ENCODE measurements around the gene MYH4.

DNA sequence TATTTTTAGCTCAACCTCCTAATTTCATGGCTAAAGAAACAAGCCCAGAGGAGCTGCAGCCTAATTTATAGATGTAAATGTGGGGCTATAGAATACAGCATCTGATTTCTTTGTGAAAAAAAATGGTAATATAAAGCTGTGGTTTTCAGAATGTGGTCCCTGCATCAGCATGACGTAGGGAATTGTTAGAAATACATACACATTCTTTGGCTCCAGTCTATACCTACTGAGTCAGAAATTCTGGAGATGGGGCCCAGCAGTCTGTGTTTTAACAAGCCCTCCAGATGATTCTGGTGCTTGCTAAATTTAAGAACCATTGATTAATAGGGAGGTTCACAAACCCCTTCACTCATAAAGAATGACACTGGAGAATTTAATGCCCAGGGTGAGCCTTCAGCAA is 29.5 kb downstream of the MYH4 start:
- TF ChIP-seq EZH2 (IDR thresholded peaks at IDR 0.05; ENCODE audit: borderline replicate concordance, low read depth, low read length, severe bottlenecking): no peak
- TF ChIP-seq, protein P1, sequence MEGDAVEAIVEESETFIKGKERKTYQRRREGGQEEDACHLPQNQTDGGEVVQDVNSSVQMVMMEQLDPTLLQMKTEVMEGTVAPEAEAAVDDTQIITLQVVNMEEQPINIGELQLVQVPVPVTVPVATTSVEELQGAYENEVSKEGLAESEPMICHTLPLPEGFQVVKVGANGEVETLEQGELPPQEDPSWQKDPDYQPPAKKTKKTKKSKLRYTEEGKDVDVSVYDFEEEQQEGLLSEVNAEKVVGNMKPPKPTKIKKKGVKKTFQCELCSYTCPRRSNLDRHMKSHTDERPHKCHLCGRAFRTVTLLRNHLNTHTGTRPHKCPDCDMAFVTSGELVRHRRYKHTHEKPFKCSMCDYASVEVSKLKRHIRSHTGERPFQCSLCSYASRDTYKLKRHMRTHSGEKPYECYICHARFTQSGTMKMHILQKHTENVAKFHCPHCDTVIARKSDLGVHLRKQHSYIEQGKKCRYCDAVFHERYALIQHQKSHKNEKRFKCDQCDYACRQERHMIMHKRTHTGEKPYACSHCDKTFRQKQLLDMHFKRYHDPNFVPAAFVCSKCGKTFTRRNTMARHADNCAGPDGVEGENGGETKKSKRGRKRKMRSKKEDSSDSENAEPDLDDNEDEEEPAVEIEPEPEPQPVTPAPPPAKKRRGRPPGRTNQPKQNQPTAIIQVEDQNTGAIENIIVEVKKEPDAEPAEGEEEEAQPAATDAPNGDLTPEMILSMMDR (IDR thresholded peaks at IDR 0.05; ENCODE audit: borderline replicate concordance, extremely low read depth, low read length, poor library complexity, severe bottlenecking): no peak
